HepG2 (cell line): Measurements from ENCODE around the gene ZBTB9. TPM values are rescaled to one million over a fixed set of nuclear protein-coding genes. Genes with fewer than 3 reads are reported as not detected.

Source experiments
- BRD4 ChIP-seq: sonication (generic); formaldehyde crosslinking; IDR thresholded peaks from 2 replicates; pipeline ENCODE4 v1.4.0; 2020; ENCODE audit warnings: missing genetic modification reagents
- CAMTA2 ChIP-seq: sonication (generic); formaldehyde crosslinking; IDR thresholded peaks from 2 replicates; pipeline ENCODE4 v1.4.0; 2020; ENCODE audit warnings: mild to moderate bottlenecking, missing genetic modification reagents, borderline replicate concordance
- KDM5A ChIP-seq: fragments of 200-600 bp; sonication (generic); IDR thresholded peaks from 2 replicates; pipeline ENCODE4 v1.7.0; 2018; ENCODE audit warnings: antibody characterized with exemption, mild to moderate bottlenecking, low read length, borderline replicate concordance
- MTF2 ChIP-seq: sonication (generic); formaldehyde crosslinking; IDR thresholded peaks from 2 replicates; pipeline ENCODE4 v1.5.0; 2020; ENCODE audit warnings: missing genetic modification reagents, borderline replicate concordance
- POLR2G ChIP-seq: fragments of 200-400 bp; formaldehyde crosslinking; IDR thresholded peaks from 2 replicates; pipeline ENCODE4 v1.6.1; 2018; ENCODE audit warnings: mild to moderate bottlenecking, low read depth, low read length, moderate library complexity
- RBFOX2 ChIP-seq: fragments of 200-400 bp; formaldehyde crosslinking; IDR thresholded peaks from 2 replicates; pipeline ENCODE4 v1.6.1; 2017; ENCODE audit warnings: low read depth, mild to moderate bottlenecking, low read length
- SATB2 ChIP-seq: sonication (generic); formaldehyde crosslinking; IDR thresholded peaks from 2 replicates; pipeline ENCODE4 v1.5.0; 2020; ENCODE audit warnings: missing genetic modification reagents
- TBP ChIP-seq: sonication (generic); formaldehyde crosslinking; IDR thresholded peaks from 2 replicates; pipeline ENCODE4 v1.5.0; 2020; ENCODE audit warnings: missing genetic modification reagents
- TP53 ChIP-seq: sonication (generic); formaldehyde crosslinking; conservative IDR thresholded peaks from 2 replicates; pipeline ENCODE4 v1.4.0; 2020; ENCODE audit warnings: missing genetic modification reagents
- U2AF2 ChIP-seq: fragments of 200-400 bp; formaldehyde crosslinking; IDR thresholded peaks from 2 replicates; pipeline ENCODE4 v1.6.1; 2017; ENCODE audit warnings: low read depth, mild to moderate bottlenecking, low read length
- ZNF124 ChIP-seq: sonication (generic); formaldehyde crosslinking; IDR thresholded peaks from 2 replicates; pipeline ENCODE4 v1.4.0; 2020; ENCODE audit warnings: missing genetic modification reagents
- ZNF468 ChIP-seq: sonication (generic); formaldehyde crosslinking; IDR thresholded peaks from 2 replicates; pipeline ENCODE4 v1.8.0; 2022; ENCODE audit warnings: mild to moderate bottlenecking, moderate library complexity, missing genetic modification reagents
- ZNF577 ChIP-seq: sonication (generic); formaldehyde crosslinking; IDR thresholded peaks from 2 replicates; pipeline ENCODE4 v1.4.0; 2020; ENCODE audit warnings: mild to moderate bottlenecking, low read depth, missing genetic modification reagents, borderline replicate concordance
- polyA plus RNA-seq, 8 experiments: library from polyadenylated mRNA; depleted of rRNA in 3 of 8; stranded (reverse) in 7 of 8; unstranded in 1 of 8; fragments of >200 nt; fragmentation: Illumina TruSeq in 4 of 8; extraction: Trizol in 4 of 8; gene quantifications; 2 replicates each; pipeline versions ENCODE4 v1.2.1 to v1.2.3, GENCODE V29; 2011 to 2016; ENCODE audit warnings: low read depth in 4 of 8, missing spikeins in 1 of 8, mixed read lengths in 1 of 8; ENCODE audit not compliant: insufficient read depth in 1 of 8
- total RNA-seq, 5 experiments: library from RNA; depleted of rRNA; stranded (reverse); fragments of >200 nt; fragmentation: Illumina TruSeq; extraction: Trizol; gene quantifications; 2 replicates each; pipeline ENCODE4 v1.2.3, GENCODE V29; 2016; ENCODE audit warnings: low read depth in 1 of 5
- TF ChIP-seq, protein P1 (sequence below): sonication (generic); formaldehyde crosslinking; IDR thresholded peaks from 2 replicates; pipeline ENCODE4 v1.5.0; 2020; ENCODE audit warnings: mild to moderate bottlenecking, missing genetic modification reagents, borderline replicate concordance
- TF ChIP-seq, protein P2 (sequence below): sonication (generic); formaldehyde crosslinking; conservative IDR thresholded peaks from 2 replicates; pipeline ENCODE4 v1.4.0; 2020; ENCODE audit warnings: mild to moderate bottlenecking, missing genetic modification reagents, moderate library complexity
- TF ChIP-seq, protein P3 (sequence below): sonication (generic); formaldehyde crosslinking; IDR thresholded peaks from 2 replicates; pipeline ENCODE4 v1.4.0; 2020; ENCODE audit warnings: missing genetic modification reagents
- TF ChIP-seq, protein P4 (sequence below): sonication (generic); formaldehyde crosslinking; IDR thresholded peaks from 2 replicates; pipeline ENCODE4 v1.5.0; 2020; ENCODE audit warnings: missing genetic modification reagents

The ZBTB9 gene
- total and polyA plus RNA-seq, 2 of the 13 experiments (the other 11 are each of a cell fraction or from before 2014, with no cell fraction given): 5.3 to 9.2 TPM

- TF ChIP-seq, protein P1, sequence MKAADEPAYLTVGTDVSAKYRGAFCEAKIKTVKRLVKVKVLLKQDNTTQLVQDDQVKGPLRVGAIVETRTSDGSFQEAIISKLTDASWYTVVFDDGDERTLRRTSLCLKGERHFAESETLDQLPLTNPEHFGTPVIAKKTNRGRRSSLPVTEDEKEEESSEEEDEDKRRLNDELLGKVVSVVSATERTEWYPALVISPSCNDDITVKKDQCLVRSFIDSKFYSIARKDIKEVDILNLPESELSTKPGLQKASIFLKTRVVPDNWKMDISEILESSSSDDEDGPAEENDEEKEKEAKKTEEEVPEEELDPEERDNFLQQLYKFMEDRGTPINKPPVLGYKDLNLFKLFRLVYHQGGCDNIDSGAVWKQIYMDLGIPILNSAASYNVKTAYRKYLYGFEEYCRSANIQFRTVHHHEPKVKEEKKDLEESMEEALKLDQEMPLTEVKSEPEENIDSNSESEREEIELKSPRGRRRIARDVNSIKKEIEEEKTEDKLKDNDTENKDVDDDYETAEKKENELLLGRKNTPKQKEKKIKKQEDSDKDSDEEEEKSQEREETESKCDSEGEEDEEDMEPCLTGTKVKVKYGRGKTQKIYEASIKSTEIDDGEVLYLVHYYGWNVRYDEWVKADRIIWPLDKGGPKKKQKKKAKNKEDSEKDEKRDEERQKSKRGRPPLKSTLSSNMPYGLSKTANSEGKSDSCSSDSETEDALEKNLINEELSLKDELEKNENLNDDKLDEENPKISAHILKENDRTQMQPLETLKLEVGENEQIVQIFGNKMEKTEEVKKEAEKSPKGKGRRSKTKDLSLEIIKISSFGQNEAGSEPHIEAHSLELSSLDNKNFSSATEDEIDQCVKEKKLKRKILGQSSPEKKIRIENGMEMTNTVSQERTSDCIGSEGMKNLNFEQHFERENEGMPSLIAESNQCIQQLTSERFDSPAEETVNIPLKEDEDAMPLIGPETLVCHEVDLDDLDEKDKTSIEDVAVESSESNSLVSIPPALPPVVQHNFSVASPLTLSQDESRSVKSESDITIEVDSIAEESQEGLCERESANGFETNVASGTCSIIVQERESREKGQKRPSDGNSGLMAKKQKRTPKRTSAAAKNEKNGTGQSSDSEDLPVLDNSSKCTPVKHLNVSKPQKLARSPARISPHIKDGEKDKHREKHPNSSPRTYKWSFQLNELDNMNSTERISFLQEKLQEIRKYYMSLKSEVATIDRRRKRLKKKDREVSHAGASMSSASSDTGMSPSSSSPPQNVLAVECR (CRISPR knock-in tag): peak; percentile 99
- TF ChIP-seq ZNF124 (CRISPR knock-in tag) (peak; percentile 96), KDM5A (peak; percentile 75; the same call in 1 of the 2 replicates), BRD4 (CRISPR knock-in tag) (no peak), TBP (CRISPR knock-in tag) (no peak), ZNF468 (CRISPR knock-in tag) (no peak), TP53 (no peak), RBFOX2 (peak; percentile 96), ZNF577 (0 out of 2 replicates have a peak, but pooled peaks have one; percentile 41), MTF2 (CRISPR knock-in tag) (peak; percentile 69; the same call in 1 of the 2 replicates), POLR2G (peak; percentile 98), U2AF2 (no peak), CAMTA2 (CRISPR knock-in tag) (no peak; the same call in 1 of the 2 replicates), SATB2 (peak; percentile 66; the same call in 1 of the 2 replicates)
- TF ChIP-seq, protein P2, sequence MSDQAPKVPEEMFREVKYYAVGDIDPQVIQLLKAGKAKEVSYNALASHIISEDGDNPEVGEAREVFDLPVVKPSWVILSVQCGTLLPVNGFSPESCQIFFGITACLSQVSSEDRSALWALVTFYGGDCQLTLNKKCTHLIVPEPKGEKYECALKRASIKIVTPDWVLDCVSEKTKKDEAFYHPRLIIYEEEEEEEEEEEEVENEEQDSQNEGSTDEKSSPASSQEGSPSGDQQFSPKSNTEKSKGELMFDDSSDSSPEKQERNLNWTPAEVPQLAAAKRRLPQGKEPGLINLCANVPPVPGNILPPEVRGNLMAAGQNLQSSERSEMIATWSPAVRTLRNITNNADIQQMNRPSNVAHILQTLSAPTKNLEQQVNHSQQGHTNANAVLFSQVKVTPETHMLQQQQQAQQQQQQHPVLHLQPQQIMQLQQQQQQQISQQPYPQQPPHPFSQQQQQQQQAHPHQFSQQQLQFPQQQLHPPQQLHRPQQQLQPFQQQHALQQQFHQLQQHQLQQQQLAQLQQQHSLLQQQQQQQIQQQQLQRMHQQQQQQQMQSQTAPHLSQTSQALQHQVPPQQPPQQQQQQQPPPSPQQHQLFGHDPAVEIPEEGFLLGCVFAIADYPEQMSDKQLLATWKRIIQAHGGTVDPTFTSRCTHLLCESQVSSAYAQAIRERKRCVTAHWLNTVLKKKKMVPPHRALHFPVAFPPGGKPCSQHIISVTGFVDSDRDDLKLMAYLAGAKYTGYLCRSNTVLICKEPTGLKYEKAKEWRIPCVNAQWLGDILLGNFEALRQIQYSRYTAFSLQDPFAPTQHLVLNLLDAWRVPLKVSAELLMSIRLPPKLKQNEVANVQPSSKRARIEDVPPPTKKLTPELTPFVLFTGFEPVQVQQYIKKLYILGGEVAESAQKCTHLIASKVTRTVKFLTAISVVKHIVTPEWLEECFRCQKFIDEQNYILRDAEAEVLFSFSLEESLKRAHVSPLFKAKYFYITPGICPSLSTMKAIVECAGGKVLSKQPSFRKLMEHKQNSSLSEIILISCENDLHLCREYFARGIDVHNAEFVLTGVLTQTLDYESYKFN: peak; percentile 32
- TF ChIP-seq, protein P3, sequence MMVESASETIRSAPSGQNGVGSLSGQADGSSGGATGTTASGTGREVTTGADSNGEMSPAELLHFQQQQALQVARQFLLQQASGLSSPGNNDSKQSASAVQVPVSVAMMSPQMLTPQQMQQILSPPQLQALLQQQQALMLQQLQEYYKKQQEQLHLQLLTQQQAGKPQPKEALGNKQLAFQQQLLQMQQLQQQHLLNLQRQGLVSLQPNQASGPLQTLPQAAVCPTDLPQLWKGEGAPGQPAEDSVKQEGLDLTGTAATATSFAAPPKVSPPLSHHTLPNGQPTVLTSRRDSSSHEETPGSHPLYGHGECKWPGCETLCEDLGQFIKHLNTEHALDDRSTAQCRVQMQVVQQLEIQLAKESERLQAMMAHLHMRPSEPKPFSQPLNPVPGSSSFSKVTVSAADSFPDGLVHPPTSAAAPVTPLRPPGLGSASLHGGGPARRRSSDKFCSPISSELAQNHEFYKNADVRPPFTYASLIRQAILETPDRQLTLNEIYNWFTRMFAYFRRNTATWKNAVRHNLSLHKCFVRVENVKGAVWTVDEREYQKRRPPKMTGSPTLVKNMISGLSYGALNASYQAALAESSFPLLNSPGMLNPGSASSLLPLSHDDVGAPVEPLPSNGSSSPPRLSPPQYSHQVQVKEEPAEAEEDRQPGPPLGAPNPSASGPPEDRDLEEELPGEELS (CRISPR knock-in tag): no peak
- TF ChIP-seq, protein P4, sequence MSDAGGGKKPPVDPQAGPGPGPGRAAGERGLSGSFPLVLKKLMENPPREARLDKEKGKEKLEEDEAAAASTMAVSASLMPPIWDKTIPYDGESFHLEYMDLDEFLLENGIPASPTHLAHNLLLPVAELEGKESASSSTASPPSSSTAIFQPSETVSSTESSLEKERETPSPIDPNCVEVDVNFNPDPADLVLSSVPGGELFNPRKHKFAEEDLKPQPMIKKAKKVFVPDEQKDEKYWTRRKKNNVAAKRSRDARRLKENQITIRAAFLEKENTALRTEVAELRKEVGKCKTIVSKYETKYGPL: no peak; the same call in 1 of the 2 replicates
Measured at GRCh38 chr6:33454009-33454946, at the start of gene ZBTB9 (continued).
